Duodenal mucosa (tissue), 2 donors: ENCODE results near the gene ITGA2B.
"Not testable (repeated sequence)": the region's sequence is repeated elsewhere in the genome, so short reads cannot be mapped to it uniquely, and the experiment has no call there.

Source experiments
- H3K27ac ChIP-seq: one replicate; pipeline ENCODE4 v1.7.0; 2013; ENCODE audit warnings: low read depth, low read length
- H3K27me3 ChIP-seq, 2 donors: one replicate each; pipeline ENCODE4 v1.7.0; 2013; ENCODE audit warnings: low read length in 2 of 2, control low read depth in 1 of 2; ENCODE audit not compliant: insufficient read depth in 2 of 2, control insufficient read depth in 1 of 2
- H3K36me3 ChIP-seq, 2 donors: one replicate each; pipeline ENCODE4 v1.7.0; 2013; ENCODE audit warnings: low read length in 2 of 2, control low read depth in 1 of 2; ENCODE audit not compliant: insufficient read depth in 2 of 2, control insufficient read depth in 1 of 2
- H3K4me1 ChIP-seq, 2 donors: one replicate each; pipeline ENCODE4 v1.7.0; 2013; ENCODE audit warnings: low read length in 2 of 2, control low read depth in 1 of 2; ENCODE audit not compliant: insufficient read depth in 2 of 2, control insufficient read depth in 1 of 2
- H3K4me3 ChIP-seq, 2 donors: one replicate each; pipeline ENCODE4 v1.7.0; 2013; ENCODE audit warnings: low read length in 2 of 2, low read depth in 1 of 2
- H3K9ac ChIP-seq, 2 donors: one replicate each; pipeline ENCODE4 v1.7.0; 2013; ENCODE audit warnings: low read length in 2 of 2, low read depth in 1 of 2
- H3K9me3 ChIP-seq, 2 donors: one replicate each; pipeline ENCODE4 v1.7.0; 2013; ENCODE audit warnings: low read length in 2 of 2, control low read depth in 1 of 2; ENCODE audit not compliant: control insufficient read depth in 1 of 2

ITGA2B gene

DNA sequence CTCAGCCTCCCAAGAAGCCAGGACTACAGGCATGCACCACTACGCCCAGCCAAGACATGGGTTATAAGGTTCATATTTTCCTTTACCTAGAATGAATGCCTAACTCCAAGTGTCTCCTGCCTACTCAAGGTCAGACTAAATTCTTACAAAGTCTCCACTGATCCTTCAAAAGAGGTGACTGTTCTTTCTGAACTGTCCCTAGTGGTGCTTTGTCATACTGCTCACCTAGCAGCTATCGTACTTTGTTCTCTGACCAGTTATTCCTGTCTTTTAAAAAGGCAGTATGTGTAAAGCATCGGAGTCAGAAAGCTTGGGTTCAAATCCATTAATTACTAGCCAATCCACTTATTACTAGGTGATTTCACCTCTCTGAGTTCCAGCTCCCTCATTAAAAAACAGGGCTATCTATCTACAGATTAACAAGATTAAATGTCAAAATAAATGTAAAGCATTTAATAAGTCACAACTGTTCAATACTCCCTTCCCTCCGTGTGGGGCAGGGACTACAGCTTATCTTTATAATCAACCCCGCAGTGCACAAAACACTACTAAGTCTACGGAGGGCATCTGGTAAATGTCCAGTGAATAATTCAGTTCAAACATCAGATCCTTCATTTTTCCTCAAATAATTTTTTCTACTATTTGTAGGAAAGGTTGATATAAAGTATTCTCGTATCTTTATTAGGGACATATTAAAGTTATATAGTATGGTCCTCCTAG, 20.0 kb upstream of the ITGA2B start:
- H3K9ac ChIP-seq: no peak overlapping the region

DNA sequence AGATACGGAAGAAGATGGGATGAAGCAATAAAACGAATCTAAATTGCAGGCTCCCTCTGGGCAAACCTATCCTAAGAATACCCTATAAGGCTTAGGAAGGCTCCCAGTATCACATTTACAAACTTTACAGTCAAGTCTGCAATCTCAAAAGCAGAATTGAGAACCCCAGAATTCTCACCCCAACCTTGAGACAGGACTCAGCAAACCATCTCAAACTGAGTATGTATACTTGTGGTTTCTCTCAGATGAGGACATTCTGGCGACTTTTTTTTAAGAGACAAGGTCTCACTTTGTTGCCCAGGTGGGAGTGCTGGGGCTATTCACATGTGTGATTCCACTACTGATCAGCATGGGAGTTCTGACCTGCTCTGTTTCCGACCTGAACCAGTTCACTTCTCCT, 19.3 kb upstream of the ITGA2B start:
- no peak overlapping the region for H3K4me3 ChIP-seq
- no peak overlapping the region for H3K9ac ChIP-seq
- H3K9me3 ChIP-seq: no peaks in the 10 kb centered on the region
- H3K4me1 ChIP-seq: no peaks in the 10 kb centered on the region
- H3K27me3 ChIP-seq: no peaks in the 10 kb centered on the region
- peaks cover 3 to 12% of the 10 kb centered on the region in 2 donors for H3K36me3 ChIP-seq
- no peak overlapping the region for H3K27ac ChIP-seq

More for the DNA sequence above, 20.0 kb upstream of the ITGA2B start:
- Histone ChIP-seq H3K27ac (no peak overlapping the region), H3K9me3 (no peaks in the 10 kb centered on the region), H3K4me1 (no peaks in the 10 kb centered on the region), H3K36me3 (peaks cover 3 to 9% of the 10 kb centered on the region in 2 donors), H3K4me3 (no peak overlapping the region), H3K27me3 (no peaks in the 10 kb centered on the region)

DNA sequence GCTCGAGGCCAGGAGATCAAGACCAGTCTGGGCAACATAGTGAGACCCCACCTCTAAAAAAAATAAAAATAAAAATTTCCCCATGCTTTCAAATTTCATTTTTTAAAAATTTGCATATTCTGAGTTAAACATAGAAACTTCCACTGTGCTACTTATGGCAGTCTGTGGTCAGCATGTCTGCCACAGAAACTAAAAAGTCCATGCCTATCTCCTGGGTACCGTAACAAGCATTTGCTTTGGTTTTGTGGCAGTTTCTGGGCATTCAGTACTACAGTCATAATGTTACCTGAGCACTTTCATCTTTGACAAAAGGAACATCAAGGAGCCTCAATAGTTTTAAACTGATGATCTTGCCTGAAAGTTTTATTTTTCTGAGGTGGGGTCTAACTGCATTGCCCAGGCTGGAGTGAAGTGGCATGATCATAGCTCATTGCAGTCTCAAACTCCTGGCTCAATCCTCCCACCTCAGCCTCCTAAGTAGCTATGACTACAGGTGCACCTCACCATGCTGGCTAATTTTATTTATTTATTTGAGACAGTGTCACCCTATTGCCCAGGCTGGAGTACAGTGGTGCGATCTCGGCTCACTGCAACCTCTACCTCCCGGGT, 13.2 kb upstream of the ITGA2B start:
- Histone ChIP-seq H3K4me3 (no peak overlapping the region), H3K9me3 (no peaks in the 10 kb centered on the region), H3K4me1 (no peaks in the 10 kb centered on the region), H3K36me3 (peaks cover 40 to 50% of the 10 kb centered on the region in 2 donors), H3K27ac (no peak overlapping the region), H3K9ac (no peak overlapping the region), H3K27me3 (no peaks in the 10 kb centered on the region)

DNA sequence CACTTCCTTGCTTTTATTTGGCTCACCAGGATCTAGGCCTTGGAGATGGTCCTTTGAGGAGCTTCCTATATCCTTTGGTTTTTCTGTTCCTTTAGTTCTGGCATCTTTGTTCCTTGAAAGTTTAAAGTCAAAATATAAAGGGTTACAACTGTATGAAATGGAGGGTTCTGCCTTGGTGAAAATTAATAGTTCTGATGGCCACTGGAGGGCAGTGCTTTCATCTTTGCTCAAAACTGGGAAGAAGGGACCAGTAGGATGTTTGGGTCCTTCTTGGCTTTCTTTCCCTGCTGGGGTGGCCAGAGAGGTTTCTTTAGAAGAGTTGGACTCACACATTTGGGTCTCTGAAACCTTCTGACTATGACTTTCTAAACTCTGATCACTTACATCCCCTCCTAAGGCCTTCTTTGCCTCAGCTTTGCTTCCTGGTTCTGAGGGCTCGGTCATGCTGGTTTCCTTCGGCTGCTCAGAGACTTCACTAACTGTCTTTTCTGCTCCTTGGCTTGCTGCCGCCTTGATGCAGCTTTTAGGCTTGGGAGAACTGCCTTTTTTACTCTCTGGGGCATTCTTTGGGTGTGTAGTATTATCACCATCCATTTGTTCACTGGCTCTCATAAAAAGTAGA, 10.9 kb upstream of the ITGA2B start:
- Histone ChIP-seq H3K4me1 (no peaks in the 10 kb centered on the region), H3K9ac (no peak overlapping the region), H3K27me3 (no peaks in the 10 kb centered on the region), H3K36me3 (peaks cover 41 to 59% of the 10 kb centered on the region in 2 donors), H3K4me3 (no peak overlapping the region), H3K27ac (no peak overlapping the region), H3K9me3 (no peaks in the 10 kb centered on the region)

DNA sequence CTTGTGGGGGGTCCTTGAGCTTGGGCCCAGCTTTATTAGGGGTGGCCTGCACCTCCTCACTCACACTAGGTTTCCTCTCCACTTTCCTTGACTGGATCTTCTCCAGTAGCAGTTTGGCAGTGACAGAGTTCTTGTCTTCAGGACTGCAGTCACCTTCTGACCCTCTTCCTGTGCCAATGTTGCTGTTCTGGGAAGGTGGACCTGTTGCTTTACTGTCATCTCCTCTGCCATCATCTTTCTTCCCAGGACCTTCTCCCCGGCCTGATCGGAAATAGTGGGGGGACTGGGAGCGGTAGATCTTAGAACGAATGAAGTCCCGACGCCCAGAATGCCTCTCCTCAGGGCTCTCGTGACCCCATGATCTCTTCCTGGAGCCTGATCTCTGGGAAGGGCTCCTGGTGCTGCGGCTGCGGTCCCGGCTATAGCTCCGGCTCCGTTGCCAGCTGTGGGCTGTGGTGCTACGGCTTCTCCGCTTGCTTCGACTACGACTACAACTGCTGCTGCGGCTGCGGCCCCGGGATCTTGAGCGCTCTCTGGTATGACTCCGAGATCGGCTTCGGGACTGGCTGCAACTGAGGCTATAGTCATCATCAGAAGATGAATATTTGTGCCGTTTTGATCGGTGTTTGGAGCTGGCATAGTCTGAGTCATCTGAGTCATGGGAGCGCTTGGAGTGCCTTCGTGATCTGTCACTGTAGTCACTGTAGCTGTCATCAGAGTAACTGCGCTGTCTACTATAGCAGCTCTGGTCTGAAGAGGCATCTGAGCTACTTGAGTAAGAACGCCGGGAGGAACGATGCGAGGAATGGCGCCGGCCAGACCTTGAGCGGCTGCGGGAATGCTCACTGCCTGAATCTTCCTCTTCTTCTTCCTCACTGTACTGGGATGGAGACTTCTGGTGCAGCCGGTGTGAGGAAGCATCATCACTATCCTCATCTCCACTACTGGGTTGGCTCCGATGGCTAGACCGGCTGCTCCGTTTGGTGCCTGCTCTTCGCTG, 9.5 kb upstream of the ITGA2B start:
- H3K4me3 ChIP-seq: no peak overlapping the region
- no peaks in the 10 kb centered on the region for H3K9me3 ChIP-seq
- H3K9ac ChIP-seq: no peak overlapping the region
- H3K27ac ChIP-seq: no peak overlapping the region
- no peaks in the 10 kb centered on the region for H3K27me3 ChIP-seq
- peaks cover 41 to 55% of the 10 kb centered on the region in 2 donors for H3K36me3 ChIP-seq
- no peaks in the 10 kb centered on the region for H3K4me1 ChIP-seq

DNA sequence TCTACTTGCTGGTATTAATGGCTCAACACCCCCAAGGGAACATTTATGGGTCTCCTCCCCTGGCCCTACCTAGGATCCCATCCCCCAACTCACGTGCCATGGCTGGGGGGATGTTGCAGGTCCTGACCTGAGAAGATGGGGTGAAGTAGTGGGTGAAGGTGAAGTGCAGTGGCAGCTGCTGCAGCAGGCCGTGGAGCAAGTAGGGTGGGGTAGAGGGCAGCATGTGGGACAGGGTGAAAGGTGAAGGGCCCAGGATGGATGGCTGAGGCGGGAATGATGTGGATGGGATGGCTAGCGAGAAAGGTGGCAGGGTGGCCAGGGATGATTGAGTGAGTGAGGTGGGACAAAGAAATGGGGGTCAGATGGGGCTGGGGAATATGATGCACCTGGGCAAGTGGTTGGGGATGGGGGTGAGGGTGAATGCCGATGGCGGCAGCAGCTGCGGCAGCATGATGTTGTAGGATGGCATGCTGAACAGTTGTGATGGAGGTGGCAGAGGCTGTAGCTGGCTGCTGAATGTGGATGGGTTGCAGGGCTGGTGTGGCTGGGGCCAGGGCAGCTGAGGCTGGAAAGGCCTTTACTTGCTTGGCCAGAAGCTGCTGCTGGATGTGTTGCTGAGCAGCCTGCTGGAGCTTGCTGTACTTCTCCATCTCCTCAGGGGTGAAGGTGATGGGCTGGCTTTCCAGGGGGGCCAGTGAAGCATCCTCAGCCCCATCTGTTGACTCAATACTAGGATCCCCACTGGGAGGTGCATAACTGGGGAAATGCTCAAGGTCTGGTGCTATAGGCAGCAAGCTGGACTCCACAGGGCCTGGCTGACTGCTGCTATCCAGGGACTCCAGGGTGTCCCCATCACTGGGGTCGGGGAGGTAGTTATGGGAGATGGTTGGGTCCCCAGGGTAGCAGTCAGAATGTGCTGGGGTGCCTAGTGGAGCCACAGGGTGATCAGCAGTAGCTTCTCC, 8.3 kb upstream of the ITGA2B start:
- H3K27ac ChIP-seq: no peak overlapping the region
- no peak overlapping the region for H3K4me3 ChIP-seq
- H3K36me3 ChIP-seq: peaks cover 41 to 49% of the 10 kb centered on the region in 2 donors
- no peaks in the 10 kb centered on the region for H3K4me1 ChIP-seq
- H3K9ac ChIP-seq: no peak overlapping the region
- no peaks in the 10 kb centered on the region for H3K27me3 ChIP-seq
- H3K9me3 ChIP-seq: no peaks in the 10 kb centered on the region

DNA sequence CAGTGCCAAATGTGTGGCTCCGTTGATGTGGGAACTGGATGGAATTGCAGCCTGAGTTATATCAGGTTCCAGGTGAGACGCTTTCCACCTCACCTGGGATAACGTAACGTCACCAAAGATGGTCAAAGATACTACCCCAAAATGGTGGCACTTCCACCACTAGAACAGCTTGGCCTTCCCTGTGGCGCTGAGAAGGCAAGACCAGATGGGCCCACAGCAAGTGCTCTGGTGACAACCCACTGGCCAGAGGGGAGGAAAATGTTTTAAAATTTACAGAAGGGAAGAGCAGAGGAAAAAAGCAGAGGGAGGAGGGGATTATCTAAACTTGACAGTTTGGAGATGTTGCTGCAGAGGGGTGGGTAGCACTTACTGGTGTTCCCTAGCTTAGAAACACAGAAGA, 7.5 kb upstream of the ITGA2B start:
- H3K27ac ChIP-seq: no peak overlapping the region
- H3K27me3 ChIP-seq: no peaks in the 10 kb centered on the region
- peaks cover 41 to 43% of the 10 kb centered on the region in 2 donors for H3K36me3 ChIP-seq
- H3K9me3 ChIP-seq: no peaks in the 10 kb centered on the region
- H3K4me1 ChIP-seq: no peaks in the 10 kb centered on the region
- H3K9ac ChIP-seq: no peak overlapping the region
- no peak overlapping the region for H3K4me3 ChIP-seq

DNA sequence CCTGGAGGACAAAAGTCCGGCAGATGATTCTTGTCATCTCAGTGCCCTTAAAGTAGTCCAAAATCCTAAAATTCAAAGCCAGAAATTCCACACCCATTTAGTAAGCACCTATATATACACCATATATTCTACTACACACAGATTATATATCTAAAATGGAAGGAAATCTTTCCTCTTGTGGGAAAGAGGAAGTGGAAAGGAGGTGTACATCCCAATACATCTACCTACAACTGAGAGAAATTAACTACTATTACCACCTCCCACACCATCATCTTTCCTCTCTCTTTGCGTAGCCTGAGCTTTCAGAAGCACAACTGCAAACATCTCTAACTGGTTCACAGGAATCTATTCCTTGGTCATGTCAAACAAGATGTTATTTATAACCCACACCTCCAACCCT, 5.4 kb upstream of the ITGA2B start:
- Histone ChIP-seq H3K4me3 (no peak overlapping the region), H3K36me3 (peaks cover 24 to 29% of the 10 kb centered on the region in 2 donors), H3K4me1 (no peaks in the 10 kb centered on the region), H3K9me3 (no peaks in the 10 kb centered on the region), H3K27ac (no peak overlapping the region), H3K9ac (no peak overlapping the region), H3K27me3 (no peaks in the 10 kb centered on the region)

DNA sequence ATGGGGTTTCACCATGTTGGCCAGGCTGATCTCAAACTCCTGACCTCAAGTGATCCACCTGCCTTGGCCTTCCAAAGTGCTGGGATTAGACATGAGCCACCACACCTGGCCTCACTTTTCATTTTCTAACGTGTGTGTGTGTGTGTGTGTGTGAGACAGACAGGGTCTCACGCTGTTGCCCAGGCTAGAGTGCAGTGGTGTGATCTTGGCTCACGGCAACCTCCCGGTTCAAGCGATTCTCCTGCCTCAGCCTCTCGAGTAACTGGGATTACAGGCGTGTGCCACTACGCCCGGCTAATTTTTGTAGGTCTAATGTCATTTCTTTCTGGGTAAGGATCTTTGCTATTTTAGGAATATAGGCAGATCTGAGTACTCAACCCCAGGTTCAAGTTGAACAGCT, 4.7 kb upstream of the ITGA2B start:
- H3K4me3 ChIP-seq, H3K27me3 ChIP-seq, H3K9me3 ChIP-seq, H3K9ac ChIP-seq, H3K27ac ChIP-seq, H3K4me1 ChIP-seq: not testable (repeated sequence)
- peaks cover 17 to 22% of the 10 kb centered on the region in 2 donors for H3K36me3 ChIP-seq
